ENCODE measurements around the gene ABHD16A. TPM values are rescaled to one million over a fixed set of nuclear protein-coding genes. Genes with fewer than 3 reads are reported as not detected.
A peak's percentile ranks its signal among the peaks of the same experiment; 100 is the strongest.

The ABHD16A gene
- polyA plus RNA-seq, 1 donor from 2014 or later, result 130 TPM

DNA sequence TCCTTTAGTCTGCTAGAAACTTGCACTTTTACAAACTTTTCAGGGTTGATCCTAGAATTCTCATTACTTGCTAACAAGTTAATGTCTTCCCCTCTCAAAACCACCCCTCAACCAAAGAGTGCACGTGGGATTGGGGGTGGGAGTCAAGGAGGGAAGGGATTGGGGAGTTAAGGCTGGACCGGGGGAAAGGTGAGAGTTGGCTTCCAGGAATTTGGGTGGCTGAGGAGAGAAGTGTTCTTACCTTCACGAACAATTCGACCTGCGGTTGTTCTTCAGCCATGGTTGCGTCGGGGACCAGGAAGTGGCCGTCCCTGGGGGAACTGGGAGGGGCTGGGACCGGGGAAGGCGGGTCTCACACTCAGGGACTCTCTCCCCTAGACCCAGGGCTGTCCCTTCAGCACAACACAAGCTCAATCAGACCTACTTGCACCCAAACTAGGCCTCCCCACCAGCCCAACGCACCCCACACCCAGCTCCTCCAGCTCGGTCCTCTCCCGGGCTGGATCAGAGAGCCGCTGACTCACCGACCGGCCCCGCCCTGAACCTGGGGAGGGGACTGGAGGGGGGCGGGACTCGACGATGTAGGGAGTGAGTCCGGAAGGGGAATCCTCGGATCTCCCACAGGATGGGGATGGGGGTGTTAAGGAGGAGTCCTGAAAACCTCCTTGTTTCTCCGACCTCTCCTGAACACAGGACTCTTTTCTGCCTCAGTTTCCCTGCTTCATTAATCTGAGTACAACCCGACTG lies 33.1 kb upstream of the ABHD16A start, which contains the start of gene CLIC1:
TSS of gene CLIC1 (minus strand) at position 510 of the 747 bp plus-strand sequence. CDS start at position 280, 230 bp downstream.
- H4K20me1 ChIP-seq (ENCODE audit: insufficient read depth), result no peaks in the 10 kb centered on the region
- H3K27ac ChIP-seq (ENCODE audit: low read length), result no peak within 1 kb of the TSS
- H3F3A ChIP-seq (ENCODE audit: insufficient read depth, low read length, poor library complexity, severe bottlenecking), result no peaks in the 10 kb centered on the region
- peak within 1 kb of the TSS; percentile 49 for H3K9ac ChIP-seq (ENCODE audit: low read length)
- no peaks in the 10 kb centered on the region for H3K36me3 ChIP-seq (ENCODE audit: insufficient read depth, low read length)
- no peaks in the 10 kb centered on the region for H3K27me3 ChIP-seq (ENCODE audit: insufficient read depth, low read depth, low read length)
- no peaks in the 10 kb centered on the region for H3K79me2 ChIP-seq (replicated peaks; ENCODE audit: insufficient read depth, low read length)
- no peaks in the 10 kb centered on the region for H3K9me2 ChIP-seq (ENCODE audit: insufficient read depth, low read length)
- TF ChIP-seq SMC3 (conservative IDR thresholded peaks at IDR 0.05; ENCODE audit: poor library complexity), result no peak
- no peak for TF ChIP-seq EP300 (conservative IDR thresholded peaks at IDR 0.05; ENCODE audit: poor library complexity, severe bottlenecking)
- H3K4me2 ChIP-seq (ENCODE audit: low read length), result no peak within 1 kb of the TSS
- H3K9me3 ChIP-seq (ENCODE audit: low read length), result no peaks in the 10 kb centered on the region
- H3K4me3 ChIP-seq (ENCODE audit: low read length), result peak within 1 kb of the TSS; percentile 52
- peak within 1 kb of the TSS; percentile 65 for H2AFZ ChIP-seq (ENCODE audit: low read depth, low read length)

GRCh38 chr6:31734821-31735406 lies 31.8 kb upstream of the ABHD16A start:
- peak overlapping the region; percentile 65 for H2AFZ ChIP-seq (ENCODE audit: low read depth, low read length)
- H3K27ac ChIP-seq (ENCODE audit: low read length), result no peak overlapping the region
- peaks cover 11% of the 10 kb centered on the region for H3K79me2 ChIP-seq (replicated peaks; ENCODE audit: insufficient read depth, low read length)
- no peaks in the 10 kb centered on the region for H3K36me3 ChIP-seq (ENCODE audit: insufficient read depth, low read length)
- peak overlapping the region; percentile 49 for H3K9ac ChIP-seq (ENCODE audit: low read length)
- no peak overlapping the region for H3K4me2 ChIP-seq (ENCODE audit: low read length)
- no peaks in the 10 kb centered on the region for H3K27me3 ChIP-seq (ENCODE audit: insufficient read depth, low read depth, low read length)
- H4K20me1 ChIP-seq (ENCODE audit: insufficient read depth), result no peaks in the 10 kb centered on the region
- H3K9me3 ChIP-seq (ENCODE audit: low read length), result no peaks in the 10 kb centered on the region
- H3F3A ChIP-seq (ENCODE audit: insufficient read depth, low read length, poor library complexity, severe bottlenecking), result no peaks in the 10 kb centered on the region
- no peaks in the 10 kb centered on the region for H3K9me2 ChIP-seq (ENCODE audit: insufficient read depth, low read length)
- TF ChIP-seq RAD21 (conservative IDR thresholded peaks at IDR 0.05) (no peak), EP300 (conservative IDR thresholded peaks at IDR 0.05; ENCODE audit: poor library complexity, severe bottlenecking) (no peak), CTCF (IDR thresholded peaks at IDR 0.05; ENCODE audit: poor library complexity, severe bottlenecking) (no peak), REST (IDR thresholded peaks at IDR 0.05; ENCODE audit: borderline replicate concordance) (no peak), TAF1 (IDR thresholded peaks at IDR 0.05; ENCODE audit: low read depth) (no peak), MXI1 (conservative IDR thresholded peaks at IDR 0.05; ENCODE audit: poor library complexity, severe bottlenecking) (no peak), SMC3 (conservative IDR thresholded peaks at IDR 0.05; ENCODE audit: poor library complexity) (no peak), EZH2 (IDR thresholded peaks at IDR 0.05; ENCODE audit: borderline replicate concordance, insufficient read depth, low read length, poor library complexity, severe bottlenecking) (no peak), POLR2AphosphoS5 (IDR thresholded peaks at IDR 0.05) (no peak)
- peak overlapping the region; percentile 52 for H3K4me3 ChIP-seq (ENCODE audit: low read length)

All from neural cell (in vitro differentiated cells).